Keratinocyte (primary cell): ENCODE results near the gene CYCS. TPM values are rescaled to one million over a fixed set of nuclear protein-coding genes. Genes with fewer than 3 reads are reported as not detected.

ENCODE experiments used
- DNase-seq: peaks from one replicate; pipeline ENCODE4 v3.0.0-alpha.2; 2011; ENCODE audit warnings: low read depth, missing footprints, low spot score
- FAIRE-seq: peaks from 2 replicates; lab custom pipeline; 2011; peaks lifted over from hg19 to GRCh38; lab: Jason Lieb, UNC
- H2AFZ ChIP-seq: 2 replicates; pipeline ENCODE4 v1.6.0; 2012; ENCODE audit warnings: low read length, control low read depth, inconsistent platforms; ENCODE audit not compliant: control insufficient read depth
- H3K27ac ChIP-seq: 2 replicates; pipeline ENCODE4 v1.5.1; 2011; ENCODE audit warnings: low read length; ENCODE audit not compliant: control insufficient read depth, insufficient read depth
- H3K27me3 ChIP-seq: 3 replicates; pipeline ENCODE4 v1.6.0; 2011; ENCODE audit warnings: low read length; ENCODE audit not compliant: control insufficient read depth, insufficient read depth; ENCODE audit errors: extremely low read depth
- H3K36me3 ChIP-seq, 2 experiments: 2 replicates in 1 of 2; 3 replicates in 1 of 2; pipeline ENCODE4 v1.5.1; 2011; ENCODE audit warnings: low read length in 2 of 2, mild to moderate bottlenecking in 1 of 2; ENCODE audit not compliant: control insufficient read depth in 2 of 2, insufficient read depth in 2 of 2; ENCODE audit errors: extremely low read depth in 1 of 2
- H3K4me1 ChIP-seq: 3 replicates; pipeline ENCODE4 v1.5.1; 2011; ENCODE audit warnings: low read length; ENCODE audit not compliant: control insufficient read depth, insufficient read depth; ENCODE audit errors: extremely low read depth
- H3K4me2 ChIP-seq: 3 replicates; pipeline ENCODE4 v1.6.0; 2011; ENCODE audit warnings: low read depth, low read length; ENCODE audit not compliant: control insufficient read depth, insufficient read depth; ENCODE audit errors: extremely low read depth
- H3K4me3 ChIP-seq, 3 experiments: fragments of 200-600 bp in 1 of 3; sonication (generic) in 1 of 3; 2 replicates in 2 of 3; 3 replicates in 1 of 3; pipeline ENCODE4 v1.5.1; 2011 to 2016; ENCODE audit warnings: low read length in 3 of 3, mild to moderate bottlenecking in 3 of 3, control low read depth in 2 of 3, inconsistent platforms in 1 of 3, low read depth in 1 of 3, mixed read lengths in 1 of 3, mixed run types in 1 of 3, moderate library complexity in 1 of 3; ENCODE audit not compliant: control insufficient read depth in 2 of 3, insufficient read depth in 2 of 3; ENCODE audit errors: extremely low read depth in 1 of 3
- H3K79me2 ChIP-seq: 2 replicates; pipeline ENCODE4 v1.6.0; 2012; ENCODE audit warnings: low read length; ENCODE audit not compliant: control insufficient read depth, insufficient read depth
- H3K9ac ChIP-seq: 3 replicates; pipeline ENCODE4 v1.6.0; 2011; ENCODE audit warnings: low read length; ENCODE audit not compliant: control insufficient read depth, insufficient read depth; ENCODE audit errors: extremely low read depth
- H3K9me1 ChIP-seq: 3 replicates; pipeline ENCODE4 v1.6.0; 2011; ENCODE audit warnings: low read length; ENCODE audit not compliant: control insufficient read depth, insufficient read depth; ENCODE audit errors: extremely low read depth
- H3K9me3 ChIP-seq: 2 replicates; pipeline ENCODE4 v1.5.1; 2012; ENCODE audit warnings: low read depth, low read length; ENCODE audit not compliant: control insufficient read depth
- H4K20me1 ChIP-seq: 3 replicates; pipeline ENCODE4 v1.6.0; 2011; ENCODE audit warnings: low read length; ENCODE audit not compliant: control insufficient read depth, insufficient read depth; ENCODE audit errors: extremely low read depth
- EZH2 ChIP-seq: IDR thresholded peaks from one replicate; pipeline ENCODE4 v1.6.1; 2012; ENCODE audit warnings: inconsistent platforms, mild to moderate bottlenecking, low read length, moderate library complexity
- dilution Hi-C: fragments of 300-500 bp; cut with MboI; formaldehyde crosslinking; loops from one replicate; pipeline ENCODE4 v1.7.0; 2020; ENCODE audit warnings: low sequenced_read_pairs; ENCODE audit not compliant: extremely low pct_ligation_motif_present
- polyA plus RNA-seq, 5 experiments: library from polyadenylated mRNA; depleted of rRNA in 3 of 5; stranded (reverse) in 3 of 5; stranded (forward) in 1 of 5; unstranded in 1 of 5; fragments of >200 nt; gene quantifications; 1 replicate in 1 of 5; 2 replicates in 3 of 5; 3 replicates in 1 of 5; pipeline versions ENCODE4 v1.2.1 to v1.2.3, GENCODE V29; 2011 to 2012; ENCODE audit warnings: missing spikeins in 2 of 5, low read depth in 1 of 5, low replicate concordance in 1 of 5
- TF ChIP-seq, protein P1 (sequence below), 3 experiments: IDR thresholded peaks in 1 of 3; conservative IDR thresholded peaks in 1 of 3; optimal IDR thresholded peaks in 1 of 3; 2 replicates in 2 of 3; 3 replicates in 1 of 3; pipeline versions ENCODE3 to v1.5.1; 2011; ENCODE audit warnings: low read length in 3 of 3, mild to moderate bottlenecking in 3 of 3, moderate library complexity in 2 of 3, control low read depth in 1 of 3, inconsistent platforms in 1 of 3; ENCODE audit not compliant: insufficient read depth in 2 of 3; ENCODE audit errors: extremely low read depth in 1 of 3

Gene CYCS
- polyA plus RNA-seq, 1 donor (not counting 4 experiments of a cell fraction or from before 2014, with no cell fraction given) = 176 TPM

DNA sequence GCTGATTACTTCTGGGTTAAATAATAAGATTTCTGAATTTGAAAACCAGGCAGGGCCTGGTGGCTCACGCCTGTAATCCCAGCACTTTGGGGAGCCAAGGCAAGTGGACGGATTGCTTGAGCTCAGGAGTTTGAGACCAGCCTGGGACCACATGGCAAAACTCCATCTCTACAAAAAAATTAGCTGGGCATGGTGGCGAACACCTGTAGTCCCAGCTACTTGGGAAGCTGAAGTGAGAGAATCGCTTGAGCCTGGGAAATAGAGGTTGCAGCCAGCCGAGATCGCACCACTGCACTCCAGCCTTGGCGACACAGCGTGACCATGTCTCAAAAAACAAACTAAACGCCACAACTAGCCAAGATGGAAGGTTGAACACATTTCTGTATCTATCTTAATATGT, 3.5 kb downstream of the CYCS start:
- peaks cover 12 to 33% of the 10 kb centered on the region in 2 experiments for H3K36me3 ChIP-seq
- H3K9me1 ChIP-seq = peaks cover 3% of the 10 kb centered on the region
- H3K27ac ChIP-seq = no peak overlapping the region
- dilution Hi-C loops = no loop called here
- peaks cover 9% of the 10 kb centered on the region for H3K4me1 ChIP-seq
- no peak overlapping the region for H3K4me2 ChIP-seq
- no peak for FAIRE-seq
- TF ChIP-seq, protein P1, sequence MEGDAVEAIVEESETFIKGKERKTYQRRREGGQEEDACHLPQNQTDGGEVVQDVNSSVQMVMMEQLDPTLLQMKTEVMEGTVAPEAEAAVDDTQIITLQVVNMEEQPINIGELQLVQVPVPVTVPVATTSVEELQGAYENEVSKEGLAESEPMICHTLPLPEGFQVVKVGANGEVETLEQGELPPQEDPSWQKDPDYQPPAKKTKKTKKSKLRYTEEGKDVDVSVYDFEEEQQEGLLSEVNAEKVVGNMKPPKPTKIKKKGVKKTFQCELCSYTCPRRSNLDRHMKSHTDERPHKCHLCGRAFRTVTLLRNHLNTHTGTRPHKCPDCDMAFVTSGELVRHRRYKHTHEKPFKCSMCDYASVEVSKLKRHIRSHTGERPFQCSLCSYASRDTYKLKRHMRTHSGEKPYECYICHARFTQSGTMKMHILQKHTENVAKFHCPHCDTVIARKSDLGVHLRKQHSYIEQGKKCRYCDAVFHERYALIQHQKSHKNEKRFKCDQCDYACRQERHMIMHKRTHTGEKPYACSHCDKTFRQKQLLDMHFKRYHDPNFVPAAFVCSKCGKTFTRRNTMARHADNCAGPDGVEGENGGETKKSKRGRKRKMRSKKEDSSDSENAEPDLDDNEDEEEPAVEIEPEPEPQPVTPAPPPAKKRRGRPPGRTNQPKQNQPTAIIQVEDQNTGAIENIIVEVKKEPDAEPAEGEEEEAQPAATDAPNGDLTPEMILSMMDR (optimal IDR thresholded peaks at IDR 0.05 in 1 of 3, IDR thresholded peaks at IDR 0.05 in 1 of 3, conservative IDR thresholded peaks at IDR 0.05 in 1 of 3; ENCODE audit: extremely low read depth in 1 of 3, insufficient read depth in 2 of 3, low read length in 3 of 3) = no peak
- TF ChIP-seq EZH2 = no peak
- no peak for DNase-seq
- no peak overlapping the region for H3K4me3 ChIP-seq
- no peaks in the 10 kb centered on the region for H3K27me3 ChIP-seq
- H3K9me3 ChIP-seq = no peaks in the 10 kb centered on the region
- H3K79me2 ChIP-seq = peaks cover 36% of the 10 kb centered on the region
- H2AFZ ChIP-seq = no peak overlapping the region
- no peak overlapping the region for H3K9ac ChIP-seq
- peaks cover 6% of the 10 kb centered on the region for H4K20me1 ChIP-seq

DNA sequence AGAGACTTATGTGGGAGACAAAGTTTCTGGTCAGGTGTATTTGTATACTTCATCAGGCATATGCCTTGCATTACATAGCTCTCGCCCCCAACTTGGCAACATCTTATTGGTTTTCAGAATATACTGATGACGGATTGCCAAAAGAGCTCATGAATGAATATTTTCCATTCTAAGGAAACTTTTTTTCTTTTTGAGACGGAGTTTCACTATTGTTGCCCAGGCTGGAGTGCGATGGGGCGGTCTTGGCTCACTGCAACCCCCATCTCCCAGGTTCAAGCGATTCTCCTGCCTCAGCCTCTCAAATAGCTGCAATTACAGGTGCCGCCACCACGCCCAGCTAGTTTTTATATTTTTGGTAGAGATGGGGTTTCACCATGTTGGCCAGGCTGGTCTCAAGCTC, 6.0 kb downstream of the CYCS start:
- Histone ChIP-seq H3K27ac (no peak overlapping the region), H3K4me3 (no peak overlapping the region), H3K27me3 (no peaks in the 10 kb centered on the region), H3K9ac (no peak overlapping the region), H2AFZ (no peak overlapping the region), H3K9me3 (no peaks in the 10 kb centered on the region), H3K79me2 (peaks cover 26% of the 10 kb centered on the region), H3K9me1 (peaks cover 3% of the 10 kb centered on the region), H3K4me2 (no peak overlapping the region), H3K4me1 (peaks cover 7% of the 10 kb centered on the region), H4K20me1 (peaks cover 6% of the 10 kb centered on the region), H3K36me3 (peaks cover 12 to 33% of the 10 kb centered on the region in 2 experiments)
- no peak for FAIRE-seq
- dilution Hi-C loops = no loop called here
- TF ChIP-seq, protein P1 (optimal IDR thresholded peaks at IDR 0.05 in 1 of 3, IDR thresholded peaks at IDR 0.05 in 1 of 3, conservative IDR thresholded peaks at IDR 0.05 in 1 of 3; ENCODE audit: extremely low read depth in 1 of 3, insufficient read depth in 2 of 3, low read length in 3 of 3) = no peak
- TF ChIP-seq EZH2 = no peak
- no peak for DNase-seq
